Measurements from ENCODE around the gene NUB1.

NUB1 gene

DNA sequence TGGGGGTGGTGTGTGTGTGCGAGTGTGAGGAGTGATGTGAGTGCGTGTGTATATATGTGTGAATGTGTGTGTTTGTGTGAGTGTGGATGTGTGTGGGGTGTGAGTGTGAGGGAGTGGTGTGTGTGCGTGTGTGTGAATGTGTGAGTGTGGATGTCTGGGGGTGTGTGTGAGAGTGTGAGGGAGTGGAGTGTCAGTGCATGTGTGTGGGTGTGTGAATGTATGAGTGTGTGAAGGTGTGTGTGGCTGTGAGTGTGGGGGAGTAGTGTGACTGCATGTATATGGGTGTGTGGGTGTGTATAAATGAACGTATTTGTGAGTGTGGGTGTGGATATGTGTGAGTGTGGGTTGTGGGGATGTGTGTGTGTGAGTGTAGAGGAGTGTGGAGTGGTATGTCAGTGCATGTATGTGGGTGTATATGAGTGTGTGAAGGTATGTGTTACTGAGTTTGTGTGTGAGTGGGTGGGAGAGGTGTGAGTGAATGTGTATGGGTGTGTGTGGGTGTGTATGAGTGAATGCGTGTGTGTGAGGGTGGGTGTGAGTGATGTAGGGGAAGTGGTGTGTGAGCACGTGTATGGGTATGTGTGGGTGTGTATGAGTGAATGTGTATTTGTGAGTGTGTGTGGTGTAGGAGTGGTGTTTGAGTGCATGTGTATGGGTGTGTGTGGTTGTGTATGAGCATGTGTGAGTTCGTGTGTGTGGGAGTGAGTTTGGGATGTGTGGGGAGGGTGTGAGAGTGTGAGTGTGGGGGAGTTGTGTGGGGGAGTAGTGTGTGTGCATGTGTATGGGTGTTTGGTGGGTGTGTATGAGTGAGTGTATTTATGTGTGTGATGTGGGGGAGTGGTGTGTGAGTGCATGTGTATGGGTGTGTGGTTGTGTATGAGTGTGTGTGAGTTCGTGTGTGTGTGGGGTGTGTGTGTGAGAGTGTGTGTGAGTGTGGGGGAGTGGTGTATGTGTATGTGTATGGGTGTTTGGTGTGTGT lies 28.5 kb upstream of the NUB1 start:
- H3K4me3 ChIP-seq (ENCODE audit: control insufficient read depth, low read depth, low read length) = no peak overlapping the region
- TF ChIP-seq, protein P1, sequence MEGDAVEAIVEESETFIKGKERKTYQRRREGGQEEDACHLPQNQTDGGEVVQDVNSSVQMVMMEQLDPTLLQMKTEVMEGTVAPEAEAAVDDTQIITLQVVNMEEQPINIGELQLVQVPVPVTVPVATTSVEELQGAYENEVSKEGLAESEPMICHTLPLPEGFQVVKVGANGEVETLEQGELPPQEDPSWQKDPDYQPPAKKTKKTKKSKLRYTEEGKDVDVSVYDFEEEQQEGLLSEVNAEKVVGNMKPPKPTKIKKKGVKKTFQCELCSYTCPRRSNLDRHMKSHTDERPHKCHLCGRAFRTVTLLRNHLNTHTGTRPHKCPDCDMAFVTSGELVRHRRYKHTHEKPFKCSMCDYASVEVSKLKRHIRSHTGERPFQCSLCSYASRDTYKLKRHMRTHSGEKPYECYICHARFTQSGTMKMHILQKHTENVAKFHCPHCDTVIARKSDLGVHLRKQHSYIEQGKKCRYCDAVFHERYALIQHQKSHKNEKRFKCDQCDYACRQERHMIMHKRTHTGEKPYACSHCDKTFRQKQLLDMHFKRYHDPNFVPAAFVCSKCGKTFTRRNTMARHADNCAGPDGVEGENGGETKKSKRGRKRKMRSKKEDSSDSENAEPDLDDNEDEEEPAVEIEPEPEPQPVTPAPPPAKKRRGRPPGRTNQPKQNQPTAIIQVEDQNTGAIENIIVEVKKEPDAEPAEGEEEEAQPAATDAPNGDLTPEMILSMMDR (conservative IDR thresholded peaks at IDR 0.05; ENCODE audit: control insufficient read depth, insufficient read depth, low read depth, low read length) = no peak
- DNase-seq (ENCODE audit: low read depth) = no peak

DNA sequence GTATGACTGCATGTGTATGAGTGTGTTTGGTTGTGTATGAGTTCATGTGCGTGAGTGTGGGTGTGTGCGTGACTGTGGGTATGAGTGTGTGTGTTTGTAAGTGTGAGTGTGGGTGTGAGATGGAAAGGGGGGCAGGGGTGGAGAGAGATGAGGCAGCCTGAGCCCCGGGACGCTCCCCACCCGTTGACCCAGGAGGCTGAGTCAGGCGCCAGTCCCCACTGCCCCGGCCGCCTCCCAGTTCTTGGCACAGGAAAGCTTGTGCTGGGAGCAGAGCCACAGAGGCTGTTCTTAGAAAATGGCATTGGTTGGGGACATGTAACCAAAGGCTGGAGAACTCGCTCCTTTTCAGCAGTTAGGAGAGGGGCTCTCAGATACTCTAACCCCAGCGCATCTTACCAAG lies 27.8 kb upstream of the NUB1 start:
- TF ChIP-seq, protein P1 (conservative IDR thresholded peaks at IDR 0.05; ENCODE audit: control insufficient read depth, insufficient read depth, low read depth, low read length) = no peak
- no peak overlapping the region for H3K4me3 ChIP-seq (ENCODE audit: control insufficient read depth, low read depth, low read length)
- DNase-seq (ENCODE audit: low read depth) = peak; percentile 60

DNA sequence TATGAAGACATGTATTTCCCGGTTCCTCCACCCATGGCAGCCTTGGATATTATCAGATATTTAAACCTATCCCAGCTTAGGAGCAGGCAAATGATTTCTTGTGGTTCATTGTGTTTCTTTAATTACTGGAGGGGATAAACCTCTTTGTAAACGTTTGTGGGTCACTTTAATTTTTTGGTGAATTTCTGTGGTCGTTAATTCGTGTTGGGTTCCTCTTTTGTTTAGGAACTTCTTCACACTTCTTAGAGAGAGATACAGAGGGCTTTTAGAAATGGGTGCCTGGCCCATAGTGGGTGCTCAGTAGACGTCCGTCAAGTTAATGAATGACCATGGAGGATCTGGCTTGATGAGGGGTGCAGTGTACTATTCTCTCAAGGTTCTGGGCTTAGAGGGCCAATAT lies 27.2 kb upstream of the NUB1 start:
- TF ChIP-seq, protein P1 (conservative IDR thresholded peaks at IDR 0.05; ENCODE audit: control insufficient read depth, insufficient read depth, low read depth, low read length) = no peak

DNA sequence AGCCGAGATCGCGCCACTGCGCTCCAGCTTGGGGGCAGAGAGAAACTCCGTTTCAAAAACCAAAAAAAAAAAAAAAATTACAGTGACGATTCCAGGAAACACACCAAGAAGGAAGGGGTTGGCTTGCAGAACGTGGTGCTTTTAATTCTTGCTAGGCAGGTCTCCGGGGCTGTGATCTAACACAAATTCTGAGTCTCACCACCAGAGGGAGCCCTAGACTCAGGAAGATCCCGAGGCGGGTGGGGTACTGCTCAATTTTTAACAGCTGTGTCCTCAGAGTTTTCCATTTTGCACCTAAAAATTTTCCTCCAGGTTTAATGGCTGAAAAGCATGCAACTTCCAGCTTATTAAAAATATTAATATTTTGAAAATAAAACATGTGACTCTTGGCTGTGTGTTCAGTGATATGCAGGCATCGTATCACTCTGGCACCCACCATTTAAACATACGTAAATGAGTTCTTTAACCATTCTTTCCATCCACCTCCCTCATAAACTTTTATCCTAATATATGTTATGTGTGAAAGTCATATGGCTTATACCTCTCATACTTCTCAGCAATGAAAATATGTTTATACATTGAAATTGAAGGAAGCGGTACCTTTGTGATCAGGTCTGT lies 26.5 kb upstream of the NUB1 start:
- TF ChIP-seq, protein P1 (conservative IDR thresholded peaks at IDR 0.05; ENCODE audit: control insufficient read depth, insufficient read depth, low read depth, low read length) = peak; percentile 78
- H3K4me3 ChIP-seq (ENCODE audit: control insufficient read depth, low read depth, low read length) = no peak overlapping the region
- peak; percentile 68 for DNase-seq (ENCODE audit: low read depth)

More for the DNA sequence above, 27.2 kb upstream of the NUB1 start:
- H3K4me3 ChIP-seq (ENCODE audit: control insufficient read depth, low read depth, low read length) = no peak overlapping the region
- no peak for DNase-seq (ENCODE audit: low read depth)

DNA sequence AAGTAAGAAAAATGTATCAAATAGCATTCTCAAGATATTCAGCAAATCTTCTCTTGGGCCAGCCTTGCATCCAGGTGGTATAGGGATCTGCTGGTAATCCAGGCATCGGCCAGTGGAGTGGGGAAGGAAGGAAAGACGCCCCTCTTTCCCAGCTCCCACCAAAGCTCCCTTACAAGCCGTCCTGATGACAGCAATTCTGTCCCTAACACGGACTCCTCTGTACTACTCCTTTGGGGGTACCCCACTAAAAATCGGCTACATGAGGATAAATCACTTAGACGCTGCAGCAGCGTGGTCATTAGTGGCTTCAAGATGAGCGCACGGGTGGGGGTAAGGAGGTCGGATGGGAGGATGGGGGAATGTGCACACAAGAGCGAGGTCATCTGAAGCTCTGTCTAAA lies 24.7 kb upstream of the NUB1 start:
- no peak overlapping the region for H3K4me3 ChIP-seq (ENCODE audit: control insufficient read depth, low read depth, low read length)
- DNase-seq (ENCODE audit: low read depth) = no peak
- TF ChIP-seq, protein P1 (conservative IDR thresholded peaks at IDR 0.05; ENCODE audit: control insufficient read depth, insufficient read depth, low read depth, low read length) = no peak

DNA sequence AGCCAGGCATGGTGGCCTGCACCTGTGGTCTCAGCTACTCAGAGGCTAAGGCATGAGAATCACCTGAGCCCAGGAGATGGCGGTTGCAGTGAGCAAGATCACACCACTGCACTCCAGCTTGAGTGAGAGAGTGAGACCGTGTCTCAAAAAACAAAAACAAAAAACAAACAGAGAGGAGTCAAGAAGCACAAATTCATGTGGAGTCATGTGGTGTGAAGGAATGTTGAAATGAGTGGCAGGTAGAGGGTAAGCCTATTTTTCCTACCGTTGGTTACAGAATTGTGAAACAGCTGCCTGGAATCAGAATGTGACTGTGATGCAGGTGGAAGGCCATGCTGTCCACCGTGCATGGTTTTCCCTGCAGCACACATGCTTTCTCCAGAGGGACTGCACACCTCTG lies 23.7 kb upstream of the NUB1 start:
- TF ChIP-seq, protein P1 (conservative IDR thresholded peaks at IDR 0.05; ENCODE audit: control insufficient read depth, insufficient read depth, low read depth, low read length) = no peak
- H3K4me3 ChIP-seq (ENCODE audit: control insufficient read depth, low read depth, low read length) = no peak overlapping the region
- DNase-seq (ENCODE audit: low read depth) = no peak

Measured in fibroblast of mammary gland (primary cell).